Mammary epithelial cell (primary cell): Measurements from ENCODE around the gene DET1.
"Not testable (repeated sequence)": the region's sequence is repeated elsewhere in the genome, so short reads cannot be mapped to it uniquely, and the experiment has no call there.

Experiments
- CTCF ChIP-seq, 2 donors: IDR thresholded peaks in 1 of 2; conservative IDR thresholded peaks in 1 of 2; 2 replicates each; pipeline ENCODE4 v1.5.1; 2011 to 2012; ENCODE audit warnings: inconsistent platforms in 2 of 2, low read length in 2 of 2, mild to moderate bottlenecking in 2 of 2, control low read depth in 1 of 2, low read depth in 1 of 2; ENCODE audit not compliant: insufficient read depth in 1 of 2; ENCODE audit errors: extremely low read depth in 1 of 2
- EZH2 ChIP-seq: IDR thresholded peaks from 2 replicates; pipeline ENCODE4 v1.6.1; 2012; ENCODE audit warnings: low read length, inconsistent platforms, borderline replicate concordance

GRCh38 chr15:88559565-88559964, 13.1 kb upstream of the DET1 start:
- TF ChIP-seq CTCF (conservative IDR thresholded peaks at IDR 0.05 in 1 of 2, IDR thresholded peaks at IDR 0.05 in 1 of 2; ENCODE audit: extremely low read depth in 1 of 2, insufficient read depth in 1 of 2, low read depth in 1 of 2, low read length in 2 of 2); EZH2: not testable (repeated sequence)
